ENCODE data around the gene CCDC170.

The CCDC170 gene

GRCh38 chr6:151655099-151655498 lies 161.3 kb downstream of the CCDC170 start:
- no peak for DNase-seq (ENCODE audit: low spot score)

- DNase-seq (ENCODE audit: low spot score): no peak
Observed at GRCh38 chr6:151656392-151656791, 162.6 kb downstream of the CCDC170 start.

- DNase-seq (ENCODE audit: low spot score): no peak
Observed at GRCh38 chr6:151658091-151658490, 164.3 kb downstream of the CCDC170 start.

- DNase-seq (ENCODE audit: low spot score): no peak
Observed at GRCh38 chr6:151659212-151659611, 165.4 kb downstream of the CCDC170 start.

- DNase-seq (ENCODE audit: low spot score): no peak
Observed at GRCh38 chr6:151661509-151661908, 167.7 kb downstream of the CCDC170 start.

- no peak for DNase-seq (ENCODE audit: low spot score)
Observed at GRCh38 chr6:151661928-151662327, 168.1 kb downstream of the CCDC170 start.

GRCh38 chr6:151663559-151663958 lies 169.7 kb downstream of the CCDC170 start:
- DNase-seq (ENCODE audit: low spot score): no peak

GRCh38 chr6:151664390-151664789 lies 170.6 kb downstream of the CCDC170 start:
- DNase-seq (ENCODE audit: low spot score): no peak

- DNase-seq (ENCODE audit: low spot score): no peak
Observed at GRCh38 chr6:151665329-151665728, 171.5 kb downstream of the CCDC170 start.

GRCh38 chr6:151666526-151666925 lies 172.7 kb downstream of the CCDC170 start:
- DNase-seq (ENCODE audit: low spot score): no peak

- no peak for DNase-seq (ENCODE audit: low spot score)
Observed at GRCh38 chr6:151669208-151669560, 175.4 kb downstream of the CCDC170 start.

- no peak for DNase-seq (ENCODE audit: low spot score)
Observed at GRCh38 chr6:151670116-151670515, 176.3 kb downstream of the CCDC170 start.

Data from kidney capillary endothelial cell (primary cell).